ENCODE data around the gene MT3. TPM values are rescaled to one million over a fixed set of nuclear protein-coding genes. Genes with fewer than 3 reads are reported as not detected.

MT3 gene
- total RNA-seq, 3 donors from 2014 or later (not counting 1 experiment from before 2014, with no cell fraction given) = not detected

DNA sequence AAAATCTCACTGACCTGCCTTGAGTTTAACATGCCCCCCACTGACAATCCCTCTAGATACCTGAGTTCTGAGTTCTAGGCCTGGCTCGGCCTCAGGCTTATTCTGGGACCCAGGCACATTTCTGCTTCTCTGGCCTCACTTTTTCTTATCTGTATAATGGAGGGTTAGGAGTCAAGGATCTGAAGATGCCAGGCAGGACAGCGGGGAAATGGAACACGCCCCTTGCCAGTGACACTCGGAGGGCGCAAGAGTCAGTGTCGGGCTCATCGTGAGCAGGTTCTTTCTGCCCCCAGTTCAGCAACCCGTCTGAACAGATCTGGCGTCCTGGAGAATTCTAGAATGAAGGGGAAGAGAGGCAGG, 567 bp upstream of the MT3 start:
- Histone ChIP-seq H3K27me3 (ENCODE audit: control insufficient read depth, insufficient read depth, low read length) (peaks cover 12% of the 10 kb centered on the region), H3K27ac (ENCODE audit: low read length) (no peak overlapping the region), H3K9me3 (ENCODE audit: control insufficient read depth, insufficient read depth, low read length) (no peaks in the 10 kb centered on the region), H3K4me1 (ENCODE audit: control insufficient read depth, insufficient read depth, low read length) (peaks cover 7% of the 10 kb centered on the region), H3K36me3 (ENCODE audit: control insufficient read depth, insufficient read depth, low read length) (no peaks in the 10 kb centered on the region), H3K4me3 (ENCODE audit: low read length) (no peak overlapping the region)
- peaks cover 40 to 41% of the 10 kb centered on the region in 2 donors for H3K27me3 Mint-ChIP-seq (ENCODE audit: low read depth in 2 of 2)
- TF ChIP-seq, protein P1, sequence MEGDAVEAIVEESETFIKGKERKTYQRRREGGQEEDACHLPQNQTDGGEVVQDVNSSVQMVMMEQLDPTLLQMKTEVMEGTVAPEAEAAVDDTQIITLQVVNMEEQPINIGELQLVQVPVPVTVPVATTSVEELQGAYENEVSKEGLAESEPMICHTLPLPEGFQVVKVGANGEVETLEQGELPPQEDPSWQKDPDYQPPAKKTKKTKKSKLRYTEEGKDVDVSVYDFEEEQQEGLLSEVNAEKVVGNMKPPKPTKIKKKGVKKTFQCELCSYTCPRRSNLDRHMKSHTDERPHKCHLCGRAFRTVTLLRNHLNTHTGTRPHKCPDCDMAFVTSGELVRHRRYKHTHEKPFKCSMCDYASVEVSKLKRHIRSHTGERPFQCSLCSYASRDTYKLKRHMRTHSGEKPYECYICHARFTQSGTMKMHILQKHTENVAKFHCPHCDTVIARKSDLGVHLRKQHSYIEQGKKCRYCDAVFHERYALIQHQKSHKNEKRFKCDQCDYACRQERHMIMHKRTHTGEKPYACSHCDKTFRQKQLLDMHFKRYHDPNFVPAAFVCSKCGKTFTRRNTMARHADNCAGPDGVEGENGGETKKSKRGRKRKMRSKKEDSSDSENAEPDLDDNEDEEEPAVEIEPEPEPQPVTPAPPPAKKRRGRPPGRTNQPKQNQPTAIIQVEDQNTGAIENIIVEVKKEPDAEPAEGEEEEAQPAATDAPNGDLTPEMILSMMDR (IDR thresholded peaks at IDR 0.05) = no peak
- WGBS (ENCODE audit: insufficient coverage) = 41% methylated on average over 9 of the region's 9 CpGs
- H3K27ac Mint-ChIP-seq = no peak overlapping the region
- ATAC-seq (no peak), DNase-seq (no peak)
- H3K4me1 Mint-ChIP-seq = peaks cover 0 to 14% of the 10 kb centered on the region in 2 donors
- H3K36me3 Mint-ChIP-seq = no peaks in the 10 kb centered on the region
- intact Hi-C loops (cut with micrococcal nuclease) = no loop called here
- no peaks in the 10 kb centered on the region for H3K9me3 Mint-ChIP-seq
- H3K4me3 Mint-ChIP-seq = peak overlapping the region; percentile 41

DNA sequence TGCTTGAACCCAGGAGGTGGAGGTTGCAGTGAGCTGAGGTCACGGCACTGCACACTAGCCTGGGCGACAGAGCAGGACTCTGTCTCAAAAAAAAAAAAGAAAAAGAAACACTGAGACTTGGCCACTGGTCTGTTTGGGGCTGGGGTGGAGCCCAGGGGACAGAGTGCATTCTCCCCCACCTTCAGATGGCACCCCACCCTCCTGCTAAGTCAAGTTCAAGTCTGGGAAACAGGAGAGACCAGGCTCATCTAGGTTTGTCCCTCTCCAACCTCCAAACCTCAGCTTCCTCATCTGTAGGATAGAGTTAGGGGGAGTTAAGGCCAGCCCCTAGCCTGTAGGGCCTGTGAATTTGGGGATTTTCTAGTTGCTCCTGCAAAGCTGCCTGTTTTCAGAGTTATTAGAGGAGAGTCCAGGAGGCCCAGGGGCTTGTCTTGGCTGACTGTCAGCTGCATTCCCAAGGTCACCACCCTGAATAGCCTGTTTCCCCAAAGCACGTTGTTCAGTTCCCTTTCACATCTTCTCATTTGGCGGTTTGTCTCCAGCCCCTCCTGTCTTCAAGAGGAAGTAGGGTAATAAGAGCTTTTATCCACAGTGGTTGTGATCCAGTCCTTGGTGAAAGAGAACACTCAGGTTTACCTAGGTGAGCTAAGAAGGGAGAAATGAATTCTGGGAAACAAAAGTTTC, 2.2 kb downstream of the MT3 start:
- H3K36me3 ChIP-seq (ENCODE audit: control insufficient read depth, insufficient read depth, low read length) = no peaks in the 10 kb centered on the region
- Mint-ChIP-seq H3K27ac (no peak overlapping the region), H3K4me3 (no peak overlapping the region), H3K27me3 (ENCODE audit: low read depth in 2 of 2) (peaks cover 32 to 34% of the 10 kb centered on the region in 2 donors), H3K36me3 (no peaks in the 10 kb centered on the region), H3K9me3 (no peaks in the 10 kb centered on the region), H3K4me1 (peaks cover 0 to 14% of the 10 kb centered on the region in 2 donors)
- 70% methylated on average over 3 of the region's 4 CpGs for WGBS (ENCODE audit: insufficient coverage)
- peaks cover 7% of the 10 kb centered on the region for H3K4me1 ChIP-seq (ENCODE audit: control insufficient read depth, insufficient read depth, low read length)
- no peak overlapping the region for H3K4me3 ChIP-seq (ENCODE audit: low read length)
- intact Hi-C loops (cut with micrococcal nuclease) = no loop called here
- ATAC-seq = no peak
- TF ChIP-seq, protein P1 (IDR thresholded peaks at IDR 0.05) = no peak
- H3K27ac ChIP-seq (ENCODE audit: low read length) = no peak overlapping the region
- DNase-seq = no peak
- H3K9me3 ChIP-seq (ENCODE audit: control insufficient read depth, insufficient read depth, low read length) = no peaks in the 10 kb centered on the region
- peaks cover 12% of the 10 kb centered on the region for H3K27me3 ChIP-seq (ENCODE audit: control insufficient read depth, insufficient read depth, low read length)

DNA sequence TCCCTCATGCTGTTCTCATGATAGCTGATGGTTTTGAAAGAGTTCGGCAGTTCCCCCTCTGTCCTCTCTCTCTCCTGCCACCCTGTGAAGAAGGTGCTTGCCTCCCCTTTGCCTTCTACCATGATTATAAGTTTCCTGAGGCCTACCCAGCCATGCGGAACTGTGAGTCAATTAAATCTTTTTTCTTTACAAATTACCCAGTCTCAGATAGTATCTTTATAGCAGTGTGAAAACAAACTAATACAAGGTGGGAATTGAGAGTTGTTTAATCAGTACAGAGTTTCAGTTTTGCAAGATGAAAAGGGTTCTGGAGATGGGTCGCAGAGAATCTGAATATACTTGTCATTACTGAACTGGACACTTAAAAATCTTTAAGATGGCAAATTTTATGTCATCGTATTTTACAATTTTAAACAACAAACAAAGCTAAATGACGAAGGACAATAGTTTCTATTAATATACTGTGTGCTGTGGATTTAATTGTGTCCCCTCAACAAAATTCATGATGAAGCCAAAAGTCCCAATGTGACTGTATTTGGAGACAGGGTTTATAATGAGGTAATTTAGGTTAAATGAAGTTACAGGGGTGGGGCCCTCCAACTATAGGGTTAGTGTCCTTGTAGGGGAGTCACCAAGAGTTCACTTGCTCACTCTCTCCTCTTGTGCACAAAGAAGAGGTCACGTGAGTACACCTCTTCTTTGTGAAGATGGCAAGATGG, 4.4 kb downstream of the MT3 start:
- no peak overlapping the region for H3K27ac Mint-ChIP-seq
- Histone ChIP-seq H3K27me3 (ENCODE audit: control insufficient read depth, insufficient read depth, low read length) (peaks cover 12% of the 10 kb centered on the region), H3K27ac (ENCODE audit: low read length) (no peak overlapping the region), H3K4me1 (ENCODE audit: control insufficient read depth, insufficient read depth, low read length) (peaks cover 7% of the 10 kb centered on the region), H3K9me3 (ENCODE audit: control insufficient read depth, insufficient read depth, low read length) (no peaks in the 10 kb centered on the region), H3K4me3 (ENCODE audit: low read length) (no peak overlapping the region), H3K36me3 (ENCODE audit: control insufficient read depth, insufficient read depth, low read length) (no peaks in the 10 kb centered on the region)
- H3K4me1 Mint-ChIP-seq = peaks cover 0 to 13% of the 10 kb centered on the region in 2 donors
- no peak for ATAC-seq
- 91% methylated on average over 3 of the region's 6 CpGs for WGBS (ENCODE audit: insufficient coverage)
- no peak for DNase-seq
- no peaks in the 10 kb centered on the region for H3K36me3 Mint-ChIP-seq
- no peaks in the 10 kb centered on the region for H3K9me3 Mint-ChIP-seq
- TF ChIP-seq, protein P1 (IDR thresholded peaks at IDR 0.05) = no peak
- intact Hi-C loops (cut with micrococcal nuclease) = no loop called here
- peaks cover 28 to 31% of the 10 kb centered on the region in 2 donors for H3K27me3 Mint-ChIP-seq (ENCODE audit: low read depth in 2 of 2)
- no peak overlapping the region for H3K4me3 Mint-ChIP-seq
